ENCODE measurements around the gene ATAD1.
"Not testable (repeated sequence)": the region's sequence is repeated elsewhere in the genome, so short reads cannot be mapped to it uniquely, and the experiment has no call there.

Gene ATAD1, protein sequence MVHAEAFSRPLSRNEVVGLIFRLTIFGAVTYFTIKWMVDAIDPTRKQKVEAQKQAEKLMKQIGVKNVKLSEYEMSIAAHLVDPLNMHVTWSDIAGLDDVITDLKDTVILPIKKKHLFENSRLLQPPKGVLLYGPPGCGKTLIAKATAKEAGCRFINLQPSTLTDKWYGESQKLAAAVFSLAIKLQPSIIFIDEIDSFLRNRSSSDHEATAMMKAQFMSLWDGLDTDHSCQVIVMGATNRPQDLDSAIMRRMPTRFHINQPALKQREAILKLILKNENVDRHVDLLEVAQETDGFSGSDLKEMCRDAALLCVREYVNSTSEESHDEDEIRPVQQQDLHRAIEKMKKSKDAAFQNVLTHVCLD

GRCh38 chr10:87817609-87818504 is at the start of gene ATAD1:
Gene ATAD1, minus strand, starts transcription at chr10:87818226. Its CDS starts 3,627 bp downstream, at chr10:87814599.
- no peak for TF ChIP-seq JUND (IDR thresholded peaks at IDR 0.05; ENCODE audit: low read depth)
- peak; percentile 73 to 94 for DNase-seq (ENCODE audit: low read depth in 1 of 2, low spot score in 1 of 2)
- in situ Hi-C loops (cut with HindIII; ENCODE audit: low pct_unique_long_range_greater_than_20kb, low sequenced_read_pairs), result no loop called here

- no peak for TF ChIP-seq JUND (IDR thresholded peaks at IDR 0.05; ENCODE audit: low read depth)
- DNase-seq (ENCODE audit: low read depth in 1 of 2, low spot score in 1 of 2), result no peak
- in situ Hi-C loops (cut with HindIII; ENCODE audit: low pct_unique_long_range_greater_than_20kb, low sequenced_read_pairs), result loop anchor here (25.0 kb wide), 1 partner anchor 245 kb away; no protein-coding TSS in a partner anchor
Measured at GRCh38 chr10:87867453-87867852, 49.4 kb upstream of the ATAD1 start.

DNA sequence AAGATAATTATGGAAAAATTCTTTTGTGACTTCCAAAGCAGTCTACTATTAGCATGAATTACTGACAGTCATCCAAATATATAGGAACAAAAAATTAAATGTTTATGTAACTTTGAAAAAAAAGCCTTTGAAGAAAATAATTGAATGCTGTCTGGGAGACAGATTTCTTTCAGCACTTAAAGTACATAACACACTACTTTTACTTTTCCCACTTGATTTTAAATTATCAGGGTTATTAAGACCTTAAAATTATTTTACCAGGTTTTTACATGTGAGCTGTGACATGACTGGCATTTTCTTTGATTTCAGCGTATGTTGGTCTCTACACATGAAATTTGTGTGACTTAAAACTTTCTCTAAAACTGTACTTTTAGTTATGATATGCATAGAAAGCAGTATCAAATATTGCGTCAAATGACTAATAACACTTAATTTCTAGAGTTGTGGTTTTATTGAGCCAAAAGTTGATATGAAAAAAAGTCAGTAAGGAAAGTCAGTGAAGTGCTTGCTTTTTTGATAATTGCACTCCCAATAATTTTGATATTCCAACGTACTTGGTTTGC is 48.5 kb upstream of the ATAD1 start:
- in situ Hi-C loops (cut with HindIII; ENCODE audit: low pct_unique_long_range_greater_than_20kb, low sequenced_read_pairs), result loop anchor here (25.0 kb wide), 1 partner anchor 246 kb away; no protein-coding TSS in a partner anchor
- no peak for TF ChIP-seq JUND (IDR thresholded peaks at IDR 0.05; ENCODE audit: low read depth)
- no peak for DNase-seq (ENCODE audit: low read depth in 1 of 2, low spot score in 1 of 2)

DNA sequence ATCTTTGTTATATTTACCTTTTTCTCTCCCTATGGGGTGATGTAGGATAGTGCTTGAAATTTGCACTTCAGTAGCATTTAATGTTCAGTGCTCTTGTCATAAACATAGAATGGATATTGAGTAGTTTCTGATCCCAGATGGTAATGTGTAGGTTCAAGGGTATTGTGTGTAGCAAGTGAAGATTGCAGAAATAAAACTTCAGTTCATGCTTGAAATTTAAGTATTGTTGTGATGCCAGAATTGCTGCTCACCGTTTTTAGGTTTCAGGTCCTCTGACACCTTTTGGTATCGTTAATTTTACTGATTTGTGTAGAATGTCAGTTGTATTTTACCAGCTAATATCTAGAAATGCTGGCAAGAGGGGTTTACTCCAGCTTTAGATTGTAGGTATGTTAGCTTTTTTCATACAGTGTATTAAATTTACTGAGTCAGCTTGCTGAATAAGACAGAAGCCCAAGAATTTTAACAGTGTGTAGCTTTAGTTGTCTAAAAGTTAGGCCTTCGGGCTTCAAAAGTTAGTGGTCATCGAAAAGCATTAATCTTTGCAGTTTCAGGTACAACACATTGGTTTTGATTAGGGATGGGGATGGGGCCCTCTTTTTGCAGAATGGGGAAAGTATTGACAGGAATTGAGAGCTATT is 47.3 kb upstream of the ATAD1 start:
- no peak for DNase-seq (ENCODE audit: low read depth in 1 of 2, low spot score in 1 of 2)
- TF ChIP-seq JUND (IDR thresholded peaks at IDR 0.05; ENCODE audit: low read depth), result no peak
- in situ Hi-C loops (cut with HindIII; ENCODE audit: low pct_unique_long_range_greater_than_20kb, low sequenced_read_pairs), result loop anchor here (25.0 kb wide), 1 partner anchor 247 kb away; no protein-coding TSS in a partner anchor

DNA sequence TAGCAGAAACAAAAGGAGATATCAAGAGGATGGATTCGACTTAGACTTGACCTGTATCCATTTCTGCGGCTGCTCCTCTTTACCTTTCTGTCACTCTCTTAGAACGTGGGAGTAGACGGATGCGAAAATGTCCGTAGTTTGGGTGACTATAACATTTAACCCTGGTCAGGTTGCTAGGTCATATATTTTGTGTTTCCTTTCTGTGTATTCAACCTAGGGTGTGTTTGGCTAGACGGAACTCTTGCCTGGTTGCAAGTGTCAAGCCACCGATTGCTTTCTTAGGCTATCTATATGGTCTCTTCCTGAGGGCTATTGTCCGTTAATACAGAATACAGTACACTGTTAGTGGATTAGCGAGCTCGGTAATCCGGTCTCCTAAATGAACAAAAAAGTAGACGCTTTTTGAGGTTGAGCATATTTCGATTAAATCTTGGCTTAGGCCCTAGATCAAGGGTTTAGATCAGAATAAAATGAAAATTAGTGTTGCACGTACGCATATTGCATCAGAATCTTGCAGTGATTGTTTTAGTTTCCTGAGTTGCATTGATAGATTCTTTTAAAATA is 46.6 kb upstream of the ATAD1 start:
- TF ChIP-seq JUND (IDR thresholded peaks at IDR 0.05; ENCODE audit: low read depth), result no peak
- peak; percentile 12 to 31 for DNase-seq (ENCODE audit: low read depth in 1 of 2, low spot score in 1 of 2)
- in situ Hi-C loops (cut with HindIII; ENCODE audit: low pct_unique_long_range_greater_than_20kb, low sequenced_read_pairs), result loop anchor here (25.0 kb wide), 1 partner anchor 248 kb away; no protein-coding TSS in a partner anchor

DNA sequence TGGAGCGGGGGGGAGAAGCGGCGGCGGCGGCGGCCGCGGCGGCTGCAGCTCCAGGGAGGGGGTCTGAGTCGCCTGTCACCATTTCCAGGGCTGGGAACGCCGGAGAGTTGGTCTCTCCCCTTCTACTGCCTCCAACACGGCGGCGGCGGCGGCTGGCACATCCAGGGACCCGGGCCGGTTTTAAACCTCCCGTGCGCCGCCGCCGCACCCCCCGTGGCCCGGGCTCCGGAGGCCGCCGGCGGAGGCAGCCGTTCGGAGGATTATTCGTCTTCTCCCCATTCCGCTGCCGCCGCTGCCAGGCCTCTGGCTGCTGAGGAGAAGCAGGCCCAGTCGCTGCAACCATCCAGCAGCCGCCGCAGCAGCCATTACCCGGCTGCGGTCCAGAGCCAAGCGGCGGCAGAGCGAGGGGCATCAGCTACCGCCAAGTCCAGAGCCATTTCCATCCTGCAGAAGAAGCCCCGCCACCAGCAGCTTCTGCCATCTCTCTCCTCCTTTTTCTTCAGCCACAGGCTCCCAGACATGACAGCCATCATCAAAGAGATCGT is 46.0 kb upstream of the ATAD1 start:
- DNase-seq (ENCODE audit: low read depth in 1 of 2, low spot score in 1 of 2), result not testable (repeated sequence)
- in situ Hi-C loops (cut with HindIII; ENCODE audit: low pct_unique_long_range_greater_than_20kb, low sequenced_read_pairs), result loop anchor here (25.0 kb wide), 1 partner anchor 248 kb away; no protein-coding TSS in a partner anchor

GRCh38 chr10:87863053-87863943 is 45.3 kb upstream of the ATAD1 start, which contains the start of the genes KLLN and PTEN:
Gene KLLN, minus strand, starts transcription at chr10:87863533. Its CDS starts 1,046 bp downstream, at chr10:87862487.
Gene PTEN, plus strand, starts transcription at chr10:87863625. Its CDS starts 845 bp downstream, at chr10:87864470.
- TF ChIP-seq JUND (IDR thresholded peaks at IDR 0.05; ENCODE audit: low read depth), result no peak
- peak; percentile 91 to 96 for DNase-seq (ENCODE audit: low read depth in 1 of 2, low spot score in 1 of 2)
- in situ Hi-C loops (cut with HindIII; ENCODE audit: low pct_unique_long_range_greater_than_20kb, low sequenced_read_pairs), result loop anchor here (25.0 kb wide), 1 partner anchor 249 kb away; no protein-coding TSS in a partner anchor

DNA sequence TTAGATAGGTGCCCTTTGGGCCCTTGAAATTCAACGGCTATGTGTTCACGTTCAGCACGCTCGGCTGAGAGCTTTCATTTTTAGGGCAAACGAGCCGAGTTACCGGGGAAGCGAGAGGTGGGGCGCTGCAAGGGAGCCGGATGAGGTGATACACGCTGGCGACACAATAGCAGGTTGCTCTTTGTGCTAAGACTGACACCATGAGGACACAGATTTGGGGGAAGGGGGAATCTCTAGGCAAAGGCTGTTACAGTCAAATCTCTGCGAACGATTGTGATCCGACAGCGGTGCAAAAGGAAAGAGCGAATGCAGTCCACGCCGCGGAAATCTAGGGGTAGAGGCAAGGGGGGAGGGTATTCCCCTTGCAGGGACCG is 44.6 kb upstream of the ATAD1 start:
- TF ChIP-seq JUND (IDR thresholded peaks at IDR 0.05; ENCODE audit: low read depth), result no peak
- no peak for DNase-seq (ENCODE audit: low read depth in 1 of 2, low spot score in 1 of 2)
- in situ Hi-C loops (cut with HindIII; ENCODE audit: low pct_unique_long_range_greater_than_20kb, low sequenced_read_pairs), result loop anchor here (25.0 kb wide), 1 partner anchor 250 kb away; no protein-coding TSS in a partner anchor

GRCh38 chr10:87861953-87862678 is 44.1 kb upstream of the ATAD1 start:
- in situ Hi-C loops (cut with HindIII; ENCODE audit: low pct_unique_long_range_greater_than_20kb, low sequenced_read_pairs), result loop anchor here (25.0 kb wide), 1 partner anchor 250 kb away; no protein-coding TSS in a partner anchor
- DNase-seq (ENCODE audit: low read depth in 1 of 2, low spot score in 1 of 2), result peak; percentile 93 to 100
- TF ChIP-seq JUND (IDR thresholded peaks at IDR 0.05; ENCODE audit: low read depth), result peak; percentile 86

GRCh38 chr10:87861566-87861952 is 43.5 kb upstream of the ATAD1 start:
- DNase-seq (ENCODE audit: low read depth in 1 of 2, low spot score in 1 of 2), result peak; percentile 27 to 68
- in situ Hi-C loops (cut with HindIII; ENCODE audit: low pct_unique_long_range_greater_than_20kb, low sequenced_read_pairs), result loop anchor here (25.0 kb wide), 1 partner anchor 251 kb away; no protein-coding TSS in a partner anchor
- no peak for TF ChIP-seq JUND (IDR thresholded peaks at IDR 0.05; ENCODE audit: low read depth)
